OCI-LY1 (cell line): ENCODE measurements around the gene FTL.

ENCODE experiments used
- H2AFZ ChIP-seq: fragments of 200-600 bp; sonication (generic), shearing (Covaris generic); 2 replicates; pipeline ENCODE4 v1.6.0; 2014; ENCODE audit warnings: antibody characterized with exemption, mild to moderate bottlenecking, low read length
- H3F3A ChIP-seq: fragments of 200-600 bp; sonication (generic), shearing (Covaris generic); 2 replicates; pipeline ENCODE4 v1.6.0; 2014; ENCODE audit warnings: mild to moderate bottlenecking, antibody characterized with exemption, low read length, moderate library complexity; ENCODE audit not compliant: insufficient read depth
- H3K27ac ChIP-seq: fragments of 200-600 bp; sonication (generic); 2 replicates; pipeline ENCODE4 v1.5.1; 2014; ENCODE audit warnings: low read length, mixed run types, mild to moderate bottlenecking, low read depth; ENCODE audit not compliant: poor library complexity, severe bottlenecking
- H3K27me3 ChIP-seq: fragments of 200-600 bp; sonication (generic); 2 replicates; pipeline ENCODE4 v1.6.0; 2014; ENCODE audit warnings: antibody characterized with exemption, mild to moderate bottlenecking, low read length, moderate library complexity; ENCODE audit not compliant: insufficient read depth
- H3K36me3 ChIP-seq: fragments of 200-600 bp; sonication (generic); 2 replicates; pipeline ENCODE4 v1.6.1; 2014; ENCODE audit warnings: mild to moderate bottlenecking, antibody characterized with exemption, low read length, moderate library complexity, mixed read lengths; ENCODE audit not compliant: insufficient read depth
- H3K4me1 ChIP-seq: fragments of 200-600 bp; sonication (generic); 2 replicates; pipeline ENCODE4 v1.5.1; 2014; ENCODE audit warnings: mild to moderate bottlenecking, low read length, moderate library complexity; ENCODE audit not compliant: insufficient read depth, severe bottlenecking
- H3K4me2 ChIP-seq: fragments of 200-600 bp; sonication (generic), shearing (Covaris generic); 2 replicates; pipeline ENCODE4 v1.6.1; 2014; ENCODE audit warnings: low read length
- H3K4me3 ChIP-seq: fragments of 200-600 bp; sonication (generic); 2 replicates; pipeline ENCODE4 v1.5.1; 2014; ENCODE audit warnings: low read length, low read depth, mild to moderate bottlenecking, mixed read lengths; ENCODE audit not compliant: poor library complexity, severe bottlenecking
- H3K79me2 ChIP-seq: fragments of 200-600 bp; shearing (Covaris generic); 2 replicates; pipeline ENCODE4 v1.6.1; 2016; ENCODE audit warnings: mixed run types, low read length, mixed read lengths; ENCODE audit not compliant: insufficient read depth
- H3K9ac ChIP-seq: fragments of 200-600 bp; sonication (generic), shearing (Covaris generic); 2 replicates; pipeline ENCODE4 v1.6.1; 2014; ENCODE audit warnings: mild to moderate bottlenecking, low read length, mixed read lengths
- H3K9me2 ChIP-seq: fragments of 200-600 bp; sonication (generic), shearing (Covaris generic); 2 replicates; pipeline ENCODE4 v1.6.1; 2014; ENCODE audit warnings: low read depth, mild to moderate bottlenecking, low read length, mixed read lengths
- H3K9me3 ChIP-seq: fragments of 200-600 bp; shearing (Covaris generic); 2 replicates; pipeline ENCODE4 v1.6.1; 2014; ENCODE audit warnings: low read length, mixed read lengths
- H4K20me1 ChIP-seq: fragments of 200-600 bp; sonication (generic), shearing (Covaris generic); 2 replicates; pipeline ENCODE4 v1.6.0; 2016; ENCODE audit warnings: mild to moderate bottlenecking, low read length; ENCODE audit not compliant: insufficient read depth
- CTCF ChIP-seq: fragments of 200-600 bp; sonication (generic), shearing (Covaris generic); IDR thresholded peaks from 2 replicates; pipeline ENCODE4 v1.5.1; 2017; ENCODE audit warnings: mild to moderate bottlenecking, antibody characterized with exemption, low read length, moderate library complexity, mixed read lengths
- EZH2 ChIP-seq: fragments of 200-600 bp; sonication (generic), shearing (Covaris generic); IDR thresholded peaks from 2 replicates; pipeline ENCODE4 v1.8.0; 2017; ENCODE audit warnings: borderline replicate concordance, mixed run types, mild to moderate bottlenecking, antibody characterized with exemption, low read length, moderate library complexity, mixed read lengths

Gene FTL

GRCh38 chr19:48953990-48954594, 11.0 kb upstream of the FTL start:
- Histone ChIP-seq H3K79me2 (no peaks in the 10 kb centered on the region), H3K27me3 (no peaks in the 10 kb centered on the region), H3K9me3 (no peaks in the 10 kb centered on the region), H4K20me1 (no peaks in the 10 kb centered on the region), H3K9me2 (no peaks in the 10 kb centered on the region), H3K36me3 (peaks cover 17% of the 10 kb centered on the region; the same call in 1 of the 2 replicates), H3K4me1 (peaks cover 17% of the 10 kb centered on the region), H3K9ac (peak overlapping the region; percentile 99), H2AFZ (peak overlapping the region; percentile 97), H3F3A (no peaks in the 10 kb centered on the region), H3K4me3 (peak overlapping the region; percentile 96), H3K27ac (peak overlapping the region; percentile 15), H3K4me2 (peak overlapping the region; percentile 92)
- no peak for TF ChIP-seq CTCF
- TF ChIP-seq EZH2: no peak

DNA sequence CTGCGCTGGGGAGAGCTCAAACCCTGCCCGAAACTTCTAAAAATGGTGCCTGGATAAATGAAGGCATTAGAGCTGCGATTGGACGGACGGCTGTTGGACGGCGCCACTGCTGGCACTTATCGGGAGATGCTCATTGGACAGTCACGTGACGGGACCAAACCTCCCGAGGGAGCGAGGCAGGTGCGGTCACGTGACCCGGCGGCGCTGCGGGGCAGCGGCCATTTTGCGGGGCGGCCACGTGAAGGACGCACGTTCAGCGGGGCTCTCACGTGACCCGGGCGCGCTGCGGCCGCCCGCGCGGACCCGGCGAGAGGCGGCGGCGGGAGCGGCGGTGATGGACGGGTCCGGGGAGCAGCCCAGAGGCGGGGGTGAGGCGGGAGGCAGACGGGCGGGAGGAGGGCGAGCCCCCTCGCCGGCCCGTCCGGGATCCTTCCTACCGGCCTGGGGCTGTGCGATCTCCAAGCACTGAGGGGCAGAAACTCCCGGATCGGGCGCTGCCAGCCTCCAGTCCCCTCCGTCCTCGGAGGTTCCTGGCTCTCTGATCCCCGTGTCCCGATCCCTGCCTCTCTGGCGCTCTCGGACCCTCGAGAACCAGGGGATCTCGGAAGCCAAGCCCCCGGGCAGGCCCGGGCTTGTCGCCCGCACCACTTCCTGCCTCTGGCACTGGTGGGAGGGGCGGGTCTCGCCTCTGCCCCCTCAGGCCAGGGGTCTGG, 10.4 kb upstream of the FTL start, which contains the start of gene BAX:
Gene BAX (plus strand): TSS at position 281 of the 713 bp plus-strand sequence. CDS start 54 bp downstream, at position 335.
- Histone ChIP-seq H3K9me2 (no peaks in the 10 kb centered on the region), H3K4me1 (peaks cover 17% of the 10 kb centered on the region), H3K9ac (peak within 1 kb of the TSS; percentile 99), H4K20me1 (no peaks in the 10 kb centered on the region), H3F3A (no peaks in the 10 kb centered on the region), H3K27ac (peak within 1 kb of the TSS; percentile 87), H3K4me3 (peak within 1 kb of the TSS; percentile 96), H3K4me2 (peak within 1 kb of the TSS; percentile 92), H3K9me3 (no peaks in the 10 kb centered on the region), H2AFZ (peak within 1 kb of the TSS; percentile 97), H3K36me3 (peaks cover 17% of the 10 kb centered on the region; the same call in 1 of the 2 replicates), H3K27me3 (no peaks in the 10 kb centered on the region), H3K79me2 (no peaks in the 10 kb centered on the region)
- no peak for TF ChIP-seq EZH2
- peak; percentile 18; the same call in 1 of the 2 replicates for TF ChIP-seq CTCF

DNA sequence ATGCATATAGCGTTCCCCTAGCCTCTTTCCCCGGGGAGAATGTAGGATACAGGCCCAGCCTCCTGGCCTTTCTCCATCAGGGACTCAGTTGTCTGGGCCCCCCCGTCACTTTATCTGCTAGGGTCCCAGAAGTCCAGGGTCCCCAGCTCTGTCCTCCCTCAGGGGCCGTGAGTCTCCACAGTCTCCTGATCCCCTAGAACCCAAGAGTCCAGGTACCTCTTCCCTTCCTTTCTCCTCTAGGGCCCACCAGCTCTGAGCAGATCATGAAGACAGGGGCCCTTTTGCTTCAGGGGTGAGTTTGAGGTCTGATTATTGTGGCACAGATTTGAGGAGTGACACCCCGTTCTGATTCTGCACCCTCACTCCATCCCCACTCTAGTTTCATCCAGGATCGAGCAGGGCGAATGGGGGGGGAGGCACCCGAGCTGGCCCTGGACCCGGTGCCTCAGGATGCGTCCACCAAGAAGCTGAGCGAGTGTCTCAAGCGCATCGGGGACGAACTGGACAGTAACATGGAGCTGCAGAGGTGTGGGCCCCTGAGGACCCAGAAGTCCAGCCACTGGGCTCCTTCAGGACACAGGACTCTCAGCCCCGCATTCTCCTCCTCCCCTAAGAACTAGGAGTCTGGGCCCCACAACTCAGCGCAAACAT, 9.7 kb upstream of the FTL start:
- Histone ChIP-seq H3F3A (no peaks in the 10 kb centered on the region), H3K9me3 (no peaks in the 10 kb centered on the region), H3K4me2 (peak overlapping the region; percentile 92), H2AFZ (no peak overlapping the region), H3K27me3 (no peaks in the 10 kb centered on the region), H4K20me1 (no peaks in the 10 kb centered on the region), H3K79me2 (no peaks in the 10 kb centered on the region), H3K4me1 (peaks cover 17% of the 10 kb centered on the region), H3K9me2 (no peaks in the 10 kb centered on the region), H3K9ac (peak overlapping the region; percentile 99), H3K36me3 (peaks cover 17% of the 10 kb centered on the region; the same call in 1 of the 2 replicates), H3K27ac (peak overlapping the region; percentile 87), H3K4me3 (peak overlapping the region; percentile 96)
- TF ChIP-seq CTCF (no peak), EZH2 (no peak)
